Central memory CD4-positive, alpha-beta T cell (primary cell): ENCODE measurements around the gene CENPE.

Experiments used
- DNase-seq: peaks from one replicate; pipeline ENCODE4 v3.0.0; 2022

CENPE gene

GRCh38 chr4:103129174-103129573, 69.0 kb downstream of the CENPE start:
- no peak for DNase-seq

GRCh38 chr4:103126126-103126525, 72.0 kb downstream of the CENPE start:
- DNase-seq, result no peak

GRCh38 chr4:103123114-103123513, 75.0 kb downstream of the CENPE start:
- no peak for DNase-seq

DNA sequence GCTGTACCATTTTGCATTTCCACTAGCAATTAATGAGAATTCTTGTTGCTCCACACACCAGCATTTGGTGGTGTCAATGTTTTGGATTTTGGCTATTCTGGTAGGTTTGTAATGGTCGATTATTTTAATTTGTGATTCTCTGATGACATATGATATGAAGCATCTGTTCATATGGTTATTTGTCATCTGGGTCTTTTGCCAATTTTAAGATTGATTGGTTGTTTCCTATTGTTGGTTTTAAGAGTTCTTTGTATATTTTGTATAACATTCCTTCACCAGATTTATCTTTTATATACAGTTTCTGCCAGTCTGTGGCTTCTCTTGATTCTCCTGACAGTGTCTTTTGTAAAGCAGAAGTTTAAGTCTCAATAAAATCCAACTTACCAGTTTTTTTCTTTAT, 80.0 kb downstream of the CENPE start:
- DNase-seq, result no peak

DNA sequence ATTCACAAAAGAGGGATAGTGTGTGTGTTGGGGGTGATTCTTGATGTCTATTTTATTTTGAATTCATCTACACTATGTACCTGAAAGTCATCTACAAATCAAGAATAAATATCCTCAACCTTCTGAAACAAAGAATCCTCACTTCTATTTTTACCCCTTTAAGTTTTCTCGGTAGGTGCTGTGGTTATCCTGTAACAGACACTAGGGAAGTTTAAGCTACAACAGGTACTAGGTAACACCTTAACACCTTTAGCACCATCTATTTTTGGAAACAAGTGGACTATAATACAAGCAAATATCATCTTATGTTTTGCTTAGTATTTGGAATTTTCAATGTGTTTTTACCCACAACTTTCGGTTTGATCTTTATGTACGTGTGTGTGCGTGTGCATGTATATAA, 86.5 kb downstream of the CENPE start:
- DNase-seq, result no peak

- DNase-seq, result no peak
Observed at GRCh38 chr4:103108542-103108941, 89.6 kb downstream of the CENPE start.

DNA sequence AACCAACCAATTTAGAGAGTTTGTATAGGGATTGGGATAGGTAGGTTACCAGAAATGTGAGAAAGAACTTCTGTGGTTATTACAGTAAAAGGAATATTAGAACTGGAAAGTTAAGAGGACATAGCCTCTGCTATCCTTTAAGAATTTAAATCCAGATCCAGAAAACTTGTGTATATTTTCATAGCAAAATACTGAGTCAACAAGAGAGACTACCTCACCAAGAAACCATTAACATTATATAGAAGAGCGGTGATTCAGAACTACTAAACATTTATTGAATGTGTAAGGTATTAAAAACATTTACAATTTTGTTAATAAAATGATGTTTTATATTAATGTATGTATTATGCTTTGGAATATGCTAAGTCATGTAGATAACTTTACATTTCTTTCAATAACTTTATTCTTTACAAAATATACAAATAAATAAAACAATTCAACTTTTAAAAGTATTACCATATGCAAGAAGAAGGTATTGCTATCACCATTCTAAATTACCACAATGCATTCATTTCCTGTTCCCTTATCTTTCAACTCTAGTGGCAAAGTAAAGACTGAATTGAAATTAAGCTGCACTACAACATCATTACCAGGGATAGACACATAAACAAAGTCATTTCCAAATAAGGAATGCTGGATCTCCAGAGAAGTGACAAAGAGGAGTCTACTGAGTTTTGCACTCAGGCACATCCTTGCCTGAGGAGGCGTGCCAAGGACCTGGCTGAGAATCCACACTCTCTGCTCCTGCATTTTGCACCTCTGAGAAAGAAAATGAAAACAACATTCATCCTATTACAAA, 92.4 kb downstream of the CENPE start:
- DNase-seq, result no peak

DNA sequence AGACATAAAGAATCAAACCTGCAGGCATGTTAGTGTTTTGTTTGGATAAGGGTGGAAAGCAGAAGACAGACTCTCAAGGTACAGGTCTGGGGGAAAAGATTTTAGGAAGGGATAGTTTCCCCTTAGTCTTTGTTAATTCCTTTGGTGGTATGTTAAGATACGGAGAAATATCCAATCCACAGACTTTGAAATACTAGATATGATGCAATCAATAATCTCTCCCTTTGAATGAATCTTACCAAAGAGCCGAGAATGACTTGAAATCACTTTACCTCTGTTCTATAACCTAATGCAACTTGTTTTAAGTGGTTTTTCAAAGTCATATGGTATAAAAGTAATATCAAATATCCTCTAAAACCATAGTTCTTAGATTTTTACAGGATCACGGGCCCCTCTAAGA, 93.3 kb downstream of the CENPE start:
- DNase-seq, result no peak

DNA sequence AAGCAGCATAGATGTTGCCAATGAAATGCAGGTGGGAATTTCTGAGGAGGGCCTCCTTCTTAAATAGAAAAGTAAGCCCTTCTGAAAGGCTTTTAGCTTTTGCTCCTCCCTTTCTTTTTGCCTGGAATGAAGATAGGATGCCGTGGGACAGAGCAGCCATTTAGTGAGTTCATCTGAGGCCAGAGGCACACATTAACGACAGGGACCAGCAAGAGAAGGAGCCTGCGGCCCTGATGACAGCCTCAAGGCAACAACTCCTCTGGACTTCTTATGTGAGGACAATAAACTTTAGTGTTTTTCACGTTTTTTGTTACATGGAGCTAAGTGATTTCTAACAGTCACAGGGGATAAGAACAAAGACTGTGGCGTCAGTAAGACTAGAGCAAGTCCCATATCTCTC, 97.5 kb downstream of the CENPE start:
- no peak for DNase-seq

DNA sequence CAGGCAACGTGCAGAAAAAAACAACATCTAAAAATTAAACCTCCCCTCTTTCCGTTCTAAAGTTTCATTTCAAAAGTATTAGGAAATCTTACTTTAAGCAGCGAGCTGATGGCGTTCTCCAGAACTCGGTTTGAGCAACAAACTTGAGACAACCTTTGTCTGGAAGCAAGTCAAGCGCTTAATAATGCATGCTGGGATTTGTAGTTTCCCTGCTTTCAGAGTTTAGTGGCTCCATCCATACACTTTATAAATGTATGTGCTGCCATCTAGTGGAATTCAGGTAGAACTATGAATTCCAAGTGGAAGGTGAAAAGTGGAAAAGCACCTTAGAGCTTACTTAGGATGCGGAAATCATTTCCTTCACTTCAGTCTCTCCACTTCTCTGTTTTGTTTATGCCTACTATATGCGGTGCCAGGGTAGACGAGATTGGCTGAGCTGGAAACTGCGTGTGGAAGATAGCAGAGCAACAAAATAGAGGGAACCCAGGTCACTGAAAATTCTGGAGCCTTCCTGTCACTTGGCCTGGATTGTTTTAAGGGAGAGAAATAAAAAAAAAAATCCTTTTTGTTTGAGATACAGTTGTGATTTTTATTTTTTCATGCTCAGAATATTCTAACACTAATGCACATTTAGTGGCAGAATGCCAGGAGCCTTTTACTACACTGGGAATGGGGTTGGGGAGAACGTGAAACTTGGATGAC, 98.3 kb downstream of the CENPE start, which contains the start of gene BDH2:
Gene BDH2, minus strand, starts transcription at position 144 of the 702 bp plus-strand sequence. CDS start 3,580 bp downstream, outside the sequence.
- peak; percentile 81 for DNase-seq

- no peak for DNase-seq
Observed at GRCh38 chr4:103098756-103099440, 99.2 kb downstream of the CENPE start.

- DNase-seq, result no peak
Observed at GRCh38 chr4:103098341-103098740, 99.8 kb downstream of the CENPE start.

GRCh38 chr4:103097112-103097511, 101.0 kb downstream of the CENPE start:
- no peak for DNase-seq

DNA sequence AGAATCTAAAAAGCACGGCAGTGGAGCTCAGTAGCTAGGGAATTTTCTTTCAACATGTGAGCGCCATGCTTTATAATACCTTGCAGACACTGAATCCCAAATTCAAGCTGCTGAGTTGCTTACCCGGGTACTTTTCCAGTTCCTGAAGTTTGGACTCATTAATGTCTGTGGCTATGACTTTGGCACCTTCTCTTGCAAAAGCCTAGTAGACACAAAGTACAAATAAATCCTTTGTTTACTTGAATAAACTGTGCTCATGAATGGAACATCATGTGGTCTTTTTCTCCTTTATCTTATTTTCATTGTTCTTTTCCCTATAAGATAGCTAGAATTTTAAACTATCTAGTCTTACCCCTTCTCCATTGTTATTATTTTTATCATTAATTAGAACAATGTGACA, 103.1 kb downstream of the CENPE start:
- no peak for DNase-seq

GRCh38 chr4:103092245-103092644, 105.9 kb downstream of the CENPE start:
- no peak for DNase-seq

DNA sequence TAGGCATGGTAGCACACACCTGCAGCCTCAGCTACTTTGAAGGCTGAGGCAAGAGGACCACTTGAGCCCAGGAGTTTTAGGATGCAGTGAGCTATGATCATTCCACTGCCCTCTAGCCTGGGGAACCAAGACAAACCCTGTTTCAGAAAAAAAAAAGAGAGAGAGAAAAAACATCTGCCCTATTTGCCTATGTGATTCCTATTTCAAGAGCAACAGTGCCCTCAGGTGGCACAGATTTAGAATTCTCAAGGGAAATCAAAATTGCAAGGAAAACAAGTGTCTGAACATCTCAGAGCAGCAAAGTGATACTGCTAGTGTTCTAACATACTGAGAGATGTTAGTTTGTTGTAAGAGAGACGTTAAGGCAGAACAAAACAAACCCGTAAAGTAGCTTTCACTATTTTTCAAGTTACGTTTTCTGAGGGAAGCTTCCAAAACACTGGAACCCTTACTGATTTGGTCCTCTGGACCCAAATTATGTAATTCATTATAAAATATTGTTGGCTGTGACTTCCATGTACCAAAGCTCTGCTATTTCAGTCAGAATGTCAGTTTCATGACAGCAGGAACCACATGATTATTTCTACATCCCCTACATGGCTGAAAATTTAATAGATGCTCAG, 106.4 kb downstream of the CENPE start:
- DNase-seq, result peak; percentile 50

GRCh38 chr4:103089481-103089880, 108.7 kb downstream of the CENPE start:
- no peak for DNase-seq

- no peak for DNase-seq
Observed at GRCh38 chr4:103086551-103086950, 111.6 kb downstream of the CENPE start.

GRCh38 chr4:103085555-103086196, 112.5 kb downstream of the CENPE start:
- DNase-seq, result no peak

DNA sequence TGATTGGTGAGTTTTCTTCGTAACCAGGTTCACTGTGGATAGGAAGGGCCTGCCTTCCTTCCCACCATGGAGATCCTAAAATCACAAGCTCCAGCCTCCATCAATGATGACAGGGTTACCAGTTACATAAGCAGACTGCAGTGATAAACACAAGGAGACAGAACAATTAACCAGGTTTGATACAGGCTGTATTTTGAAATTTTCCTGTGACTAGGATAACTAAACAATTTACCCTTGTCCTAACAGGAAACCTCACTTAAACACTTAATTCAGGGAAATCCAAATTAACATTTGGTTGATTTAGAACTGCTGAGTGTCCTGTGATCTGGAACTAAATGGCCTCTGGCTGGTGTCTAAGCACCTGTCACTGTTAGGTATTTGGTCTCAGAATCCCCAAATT, 118.5 kb downstream of the CENPE start:
- DNase-seq, result no peak

- no peak for DNase-seq
Observed at GRCh38 chr4:103076747-103077347, 121.3 kb downstream of the CENPE start, which contains the start of gene SLC9B2. Gene SLC9B2 (minus strand): TSS chr4:103076761. CDS start chr4:103067550, 9,211 bp downstream.
